HEK293 (cell line): ENCODE measurements around the gene TGOLN2.

Experiments
- CTCF ChIA-PET: fragments of 350-600 bp; formaldehyde crosslinking; extraction: SDS; loops from one replicate; lab custom pipeline; 2021; ENCODE audit warnings: antibody characterized with exemption; lab: Yijun Ruan, JAX
- POLR2A ChIA-PET: fragments of 300-600 bp; formaldehyde crosslinking; extraction: SDS; loops from one replicate; lab custom pipeline; 2020; ENCODE audit warnings: antibody characterized with exemption, inconsistent platforms; lab: Yijun Ruan, JAX
- H3K27ac ChIP-seq: fragments of 200-500 bp; sonication (Bioruptor generic); 2 replicates; pipeline ENCODE4 v1.5.1; 2014; ENCODE audit warnings: low read depth, low read length, control low read depth, inconsistent platforms; ENCODE audit errors: extremely low read depth
- H3K36me3 ChIP-seq, 2 experiments: fragments of 200-500 bp in 1 of 2; sonication (Bioruptor generic) in 1 of 2; 1 replicate in 1 of 2; 2 replicates in 1 of 2; pipeline ENCODE4 v1.5.1; 2014 to 2017; ENCODE audit warnings: inconsistent platforms in 2 of 2, low read length in 2 of 2; ENCODE audit not compliant: control insufficient read depth in 2 of 2, insufficient read depth in 1 of 2
- H3K4me1 ChIP-seq: fragments of 200-500 bp; sonication (Bioruptor generic); 2 replicates; pipeline ENCODE4 v1.5.1; 2014; ENCODE audit warnings: mild to moderate bottlenecking, low read length, inconsistent platforms; ENCODE audit not compliant: control insufficient read depth, insufficient read depth
- H3K4me3 ChIP-seq: 2 replicates; pipeline ENCODE4 v1.5.1; 2011; ENCODE audit warnings: low read depth, mild to moderate bottlenecking, control low read depth, low read length, moderate library complexity
- H3K9me3 ChIP-seq: fragments of 200-500 bp; sonication (Bioruptor generic); 2 replicates; pipeline ENCODE4 v1.5.1; 2014; ENCODE audit warnings: low read depth, low read length, inconsistent platforms; ENCODE audit not compliant: control insufficient read depth, insufficient read depth
- BCL11B ChIP-seq: fragments of 450-650 bp; formaldehyde crosslinking; IDR thresholded peaks from 2 replicates; pipeline ENCODE4 v1.5.1; 2016; ENCODE audit warnings: low read depth, missing biosample characterization, missing genetic modification characterization
- GLIS1 ChIP-seq: fragments of 450-650 bp; formaldehyde crosslinking; IDR thresholded peaks from 2 replicates; pipeline ENCODE4 v1.5.1; 2016; ENCODE audit warnings: missing biosample characterization, missing genetic modification characterization
- PBX3 ChIP-seq: sonication (generic); formaldehyde crosslinking; IDR thresholded peaks from 2 replicates; pipeline ENCODE4 v1.8.1; 2022; ENCODE audit warnings: mild to moderate bottlenecking, moderate library complexity, missing genetic modification reagents
- PRDM1 ChIP-seq: fragments of 450-650 bp; formaldehyde crosslinking; IDR thresholded peaks from 2 replicates; pipeline ENCODE4; 2016; ENCODE audit warnings: missing biosample characterization, missing genetic modification characterization
- SCRT2 ChIP-seq: fragments of 450-650 bp; formaldehyde crosslinking; IDR thresholded peaks from 2 replicates; pipeline ENCODE4 v1.5.1; 2016; ENCODE audit warnings: missing biosample characterization, missing genetic modification characterization
- SETDB1 ChIP-seq: IDR thresholded peaks from one replicate; pipeline ENCODE4 v1.6.1; 2017; ENCODE audit warnings: mild to moderate bottlenecking, low read length, moderate library complexity, mixed read lengths; ENCODE audit not compliant: insufficient read length
- SP3 ChIP-seq: fragments of 450-650 bp; formaldehyde crosslinking; IDR thresholded peaks from 2 replicates; pipeline ENCODE4 v1.5.1; 2016; ENCODE audit warnings: missing biosample characterization, missing genetic modification characterization
- WT1 ChIP-seq: fragments of 450-650 bp; formaldehyde crosslinking; IDR thresholded peaks from 2 replicates; pipeline ENCODE4 v1.5.1; 2016; ENCODE audit warnings: missing biosample characterization, missing genetic modification characterization
- ZFP37 ChIP-seq: fragments of 450-650 bp; formaldehyde crosslinking; IDR thresholded peaks from 2 replicates; pipeline ENCODE4 v1.5.1; 2016; ENCODE audit warnings: missing biosample characterization, missing genetic modification characterization
- ZNF140 ChIP-seq: fragments of 450-650 bp; formaldehyde crosslinking; IDR thresholded peaks from 2 replicates; pipeline ENCODE4 v1.5.1; 2016; ENCODE audit warnings: missing biosample characterization, missing genetic modification characterization
- ZNF239 ChIP-seq: fragments of 450-650 bp; formaldehyde crosslinking; IDR thresholded peaks from 2 replicates; pipeline ENCODE4 v1.5.1; 2016; ENCODE audit warnings: missing biosample characterization, missing genetic modification characterization
- ZNF366 ChIP-seq: fragments of 450-650 bp; formaldehyde crosslinking; conservative IDR thresholded peaks from 2 replicates; pipeline ENCODE4 v1.5.1; 2016; ENCODE audit warnings: missing biosample characterization, missing genetic modification characterization
- ZNF530 ChIP-seq: fragments of 450-650 bp; formaldehyde crosslinking; IDR thresholded peaks from 2 replicates; pipeline ENCODE4 v1.5.1; 2016; ENCODE audit warnings: low read depth, missing biosample characterization, missing genetic modification characterization
- ZNF596 ChIP-seq: fragments of 450-650 bp; IDR thresholded peaks from 2 replicates; pipeline ENCODE4 v1.5.0; 2018; ENCODE audit warnings: missing biosample characterization, mild to moderate bottlenecking, missing genetic modification characterization, moderate library complexity
- ZNF621 ChIP-seq: fragments of 450-650 bp; formaldehyde crosslinking; IDR thresholded peaks from 2 replicates; pipeline ENCODE4 v1.5.1; 2017; ENCODE audit warnings: missing biosample characterization, missing genetic modification characterization
- ZXDB ChIP-seq: fragments of 450-650 bp; formaldehyde crosslinking; IDR thresholded peaks from 2 replicates; pipeline ENCODE4 v1.5.1; 2016; ENCODE audit warnings: missing biosample characterization, missing genetic modification characterization

Gene TGOLN2

GRCh38 chr2:85309699-85310321, 18.0 kb downstream of the TGOLN2 start (continued):
- no peak for TF ChIP-seq ZNF621 (tag by site-specific recombination)
- TF ChIP-seq ZNF530 (tag by site-specific recombination), result no peak
- TF ChIP-seq ZXDB (tag by site-specific recombination), result no peak
- TF ChIP-seq SP3, result no peak
- no peak for TF ChIP-seq ZFP37

GRCh38 chr2:85308896-85309555, 18.8 kb downstream of the TGOLN2 start:
- Histone ChIP-seq H3K9me3 (no peaks in the 10 kb centered on the region), H3K36me3 (peaks cover 0 to 23% of the 10 kb centered on the region in 2 experiments; a peak in 1 of 3 replicates), H3K4me3 (no peak overlapping the region), H3K4me1 (no peaks in the 10 kb centered on the region), H3K27ac (no peak overlapping the region)
- POLR2A ChIA-PET, result interaction anchor here (1.2 to 1.4 kb wide), 2 partner anchors 11 to 13 kb away, joined by 3 to 4 read pairs; no protein-coding TSS in a partner anchor
- CTCF ChIA-PET, result interaction anchor here (0.6 to 1.2 kb wide), 7 partner anchors 8 to 994 kb away, joined by 3 to 4 read pairs (median 3); no protein-coding TSS in a partner anchor
- TF ChIP-seq ZNF596 (no peak), ZNF140 (tag by site-specific recombination) (no peak), SP3 (0 out of 2 replicates have a peak, but pooled peaks have one; percentile 35), PBX3 (CRISPR knock-in tag) (no peak)

GRCh38 chr2:85308201-85308600, 19.6 kb downstream of the TGOLN2 start:
- H3K36me3 ChIP-seq, result peaks cover 0 to 26% of the 10 kb centered on the region in 2 experiments; a peak in 1 of 3 replicates
- no peaks in the 10 kb centered on the region for H3K9me3 ChIP-seq
- H3K4me3 ChIP-seq, result no peak overlapping the region
- no peak for TF ChIP-seq SCRT2 (tag by site-specific recombination)
- TF ChIP-seq ZNF366 (tag by site-specific recombination), result 0 out of 2 replicates have a peak, but pooled peaks have one; percentile 42
- TF ChIP-seq PRDM1 (tag by site-specific recombination), result peak; percentile 79
- peak; percentile 47; the same call in 1 of the 2 replicates for TF ChIP-seq WT1
- POLR2A ChIA-PET, result no interaction called here
- CTCF ChIA-PET, result interaction anchor here (1.2 kb wide), 1 partner anchor 244 kb away, joined by 3 read pairs; no protein-coding TSS in a partner anchor
- H3K27ac ChIP-seq, result no peak overlapping the region
- H3K4me1 ChIP-seq, result no peaks in the 10 kb centered on the region

GRCh38 chr2:85307527-85307897, 20.3 kb downstream of the TGOLN2 start:
- ChIA-PET CTCF (no interaction called here), POLR2A (no interaction called here)
- no peak overlapping the region for H3K4me3 ChIP-seq
- H3K4me1 ChIP-seq, result no peaks in the 10 kb centered on the region
- TF ChIP-seq GLIS1 (no peak), ZNF239 (tag by site-specific recombination) (no peak), BCL11B (tag by site-specific recombination) (no peak), SETDB1 (no peak)
- H3K9me3 ChIP-seq, result no peaks in the 10 kb centered on the region
- no peak overlapping the region for H3K27ac ChIP-seq
- H3K36me3 ChIP-seq, result peaks cover 0 to 26% of the 10 kb centered on the region in 2 experiments; a peak in 1 of 3 replicates
